ENCODE data around the gene PLEKHG4B. TPM values are rescaled to one million over a fixed set of nuclear protein-coding genes. Genes with fewer than 3 reads are reported as not detected.

Gene PLEKHG4B
- total and polyA plus RNA-seq, 2 of the 8 experiments (the other 6 are each of a cell fraction or from before 2014, with no cell fraction given): 31.1 to 43.6 TPM

- 89% methylated on average over 13 of the region's 13 CpGs; no CpG with 5 or more reads in 1 of the 2 experiments for WGBS, 2 experiments (ENCODE audit: extremely low coverage in 1 of 2, insufficient coverage in 1 of 2, insufficient read length in 1 of 2, insufficient replicate concordance in 2 of 2, low coverage in 1 of 2, low lambda C conversion rate in 2 of 2, missing lambda C conversion rate in 1 of 2)
- no peak overlapping the region for H4K5ac ChIP-seq (ENCODE audit: insufficient read length, low read depth, low read length)
- no peak overlapping the region for H2AFZ ChIP-seq (ENCODE audit: low read length)
- H3K14ac ChIP-seq (ENCODE audit: insufficient read length): no peak overlapping the region
- no peak overlapping the region for H2AK5ac ChIP-seq (ENCODE audit: low read depth, low read length)
- no peak for FAIRE-seq
- no peak overlapping the region; the same call in 1 of the 2 replicates for H4K8ac ChIP-seq (ENCODE audit: extremely low read depth, insufficient read depth, low read length)
- H3K4me2 ChIP-seq (ENCODE audit: insufficient read depth in 1 of 2, low read depth in 2 of 2, low read length in 2 of 2): no peak overlapping the region
- ChIA-PET POLR2A (ENCODE audit: partially characterized antibody) (interaction anchor here (0.9 to 2.3 kb wide), 4 partner anchors 10 to 19 kb away, joined by 3 to 14 read pairs (median 6); partner anchors contain the start of gene PLEKHG4B), CTCF (ENCODE audit: partially characterized antibody) (interaction anchor here (0.9 to 1.9 kb wide), 7 partner anchors 9 to 244 kb away, joined by 3 to 8 read pairs (median 5); no protein-coding TSS in a partner anchor)
- no peaks in the 10 kb centered on the region for H3K27me3 ChIP-seq (replicated peaks in 1 of 4; ENCODE audit: control insufficient read depth in 3 of 4, extremely low read depth in 1 of 4, insufficient read depth in 3 of 4, low read length in 3 of 4)
- H3K4me3 ChIP-seq (ENCODE audit: extremely low read depth in 1 of 4, insufficient read depth in 2 of 4, low read depth in 3 of 4, low read length in 4 of 4): no peak overlapping the region
- H3K4ac ChIP-seq (replicated peaks; ENCODE audit: insufficient read length, low read depth, low read length): no peak overlapping the region
- no peak overlapping the region for H3K56ac ChIP-seq (replicated peaks; ENCODE audit: insufficient read length, low read depth, low read length)
- H2BK12ac ChIP-seq (ENCODE audit: low read depth, low read length): no peak overlapping the region; the same call in 1 of the 2 replicates
- H3K27ac ChIP-seq (ENCODE audit: low read depth, low read length): 0 out of 2 replicates have a peak overlapping the region, but pooled peaks have one; percentile 42
- H4K91ac ChIP-seq (replicated peaks; ENCODE audit: insufficient read length, low read length): peak overlapping the region; percentile 17
- H2BK5ac ChIP-seq (ENCODE audit: low read depth, low read length): peak overlapping the region; percentile 73; the same call in 1 of the 2 replicates
- peaks cover 30% of the 10 kb centered on the region for H3K79me1 ChIP-seq (ENCODE audit: low read depth, low read length)
- peaks cover 0 to 65% of the 10 kb centered on the region in 2 experiments; a peak in 3 of 4 replicates for H3K79me2 ChIP-seq (ENCODE audit: control insufficient read depth in 1 of 2, insufficient read depth in 2 of 2, low read length in 2 of 2)
- no peak for DNase-seq (ENCODE audit: low read depth in 1 of 2, low spot score in 2 of 2)
- no peak overlapping the region for H2BK120ac ChIP-seq (replicated peaks; ENCODE audit: low read depth, low read length)
- H3K18ac ChIP-seq (ENCODE audit: extremely low read depth, low read length): no peak overlapping the region
- H3K23me2 ChIP-seq (ENCODE audit: low read depth, low read length): no peaks in the 10 kb centered on the region; the same call in 1 of the 2 replicates
- TF ChIP-seq SP1 (IDR thresholded peaks at IDR 0.05; ENCODE audit: low read depth, low read length): no peak
- no peak for TF ChIP-seq POLR2A (IDR thresholded peaks at IDR 0.05; ENCODE audit: control extremely low read depth in 1 of 2, low read depth in 2 of 2, low read length in 2 of 2)
- no peak for TF ChIP-seq MAFK (IDR thresholded peaks at IDR 0.05; ENCODE audit: low read depth, low read length)
- TF ChIP-seq RAD21 (IDR thresholded peaks at IDR 0.05 in 1 of 2, conservative IDR thresholded peaks at IDR 0.05 in 1 of 2; ENCODE audit: low read depth in 2 of 2, low read length in 2 of 2): peak in 1 of 2 experiments; percentile 34; a peak in 1 of 4 replicates
- TF ChIP-seq JUN (IDR thresholded peaks at IDR 0.05; ENCODE audit: low read depth, low read length): no peak
- TF ChIP-seq CTCF (IDR thresholded peaks at IDR 0.05; ENCODE audit: control extremely low read depth in 1 of 3, insufficient read depth in 1 of 3, low read depth in 1 of 3, low read length in 3 of 3): peak in 2 of 3 experiments; percentile 27 to 39; a peak in 2 of 4 replicates
- TF ChIP-seq SP4 (IDR thresholded peaks at IDR 0.05; ENCODE audit: low read length): no peak
- no peak for TF ChIP-seq CREB1 (IDR thresholded peaks at IDR 0.05)
- TF ChIP-seq HDAC6 (IDR thresholded peaks at IDR 0.05; ENCODE audit: low read depth, low read length): no peak
- TF ChIP-seq USF2 (IDR thresholded peaks at IDR 0.05; ENCODE audit: low read length): no peak
- H3K9ac ChIP-seq (replicated peaks in 1 of 4; ENCODE audit: extremely low read depth in 1 of 4, low read depth in 3 of 4, low read length in 3 of 4): no peak overlapping the region
- H3K23ac ChIP-seq (ENCODE audit: insufficient read length): no peak overlapping the region
- H4K20me1 ChIP-seq (replicated peaks in 1 of 2; ENCODE audit: control insufficient read depth in 1 of 2, insufficient read depth in 2 of 2, low read length in 2 of 2): peaks cover 25 to 61% of the 10 kb centered on the region in 2 experiments
- peak overlapping the region; percentile 40; the same call in 1 of the 2 replicates for H2BK15ac ChIP-seq (ENCODE audit: low read length)
- peaks cover 1 to 13% (median 6%) of the 10 kb centered on the region in 4 experiments; a peak in 6 of 7 replicates for H3K4me1 ChIP-seq (replicated peaks in 1 of 4; ENCODE audit: control insufficient read depth in 3 of 4, insufficient read depth in 4 of 4, low read length in 3 of 4)
- peaks cover 0 to 16% (median 5%) of the 10 kb centered on the region in 4 experiments; a peak in 5 of 8 replicates for H3K36me3 ChIP-seq (ENCODE audit: control insufficient read depth in 2 of 4, insufficient read depth in 4 of 4, low read length in 3 of 4)
- H3K9me3 ChIP-seq (ENCODE audit: insufficient read depth in 2 of 2, low read depth in 1 of 2, low read length in 1 of 2): no peaks in the 10 kb centered on the region
- no peak overlapping the region for H2BK20ac ChIP-seq (ENCODE audit: low read length)
Measured at GRCh38 chr5:106587-106986, 14.6 kb downstream of the PLEKHG4B start.
